HUDEP-2 (cell line): Measurements from ENCODE around the gene BBOX1.
"Not testable (repeated sequence)": the region's sequence is repeated elsewhere in the genome, so short reads cannot be mapped to it uniquely, and the experiment has no call there.

Experiments
- DNase-seq, 76 experiments: peaks; one replicate each; lab custom pipeline; 2025; ENCODE audit not compliant: unreplicated experiment in 76 of 76; lab: John Stamatoyannopoulos, UW

Gene BBOX1

GRCh38 chr11:27174672-27175210 lies 134.1 kb downstream of the BBOX1 start:
- no peak for DNase-seq

DNA sequence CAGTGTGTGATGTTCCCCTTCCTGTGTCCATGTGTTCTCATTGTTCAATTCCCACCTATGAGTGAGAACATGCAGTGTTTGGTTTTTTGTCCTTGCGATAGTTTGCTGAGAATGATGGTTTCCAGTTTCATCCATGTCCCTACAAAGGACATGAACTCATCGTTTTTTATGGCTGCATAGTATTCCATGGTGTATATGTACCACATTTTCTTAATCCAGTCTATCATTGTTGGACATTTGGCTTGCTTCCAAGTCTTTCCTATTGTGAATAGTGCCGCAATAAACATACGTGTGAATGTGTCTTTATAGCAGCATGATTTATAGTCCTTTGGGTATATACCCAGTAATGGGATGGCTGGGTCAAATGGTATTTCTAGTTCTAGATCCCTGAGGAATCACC lies 134.9 kb downstream of the BBOX1 start:
- not testable (repeated sequence) for DNase-seq
